GM18873 (cell line): ENCODE data around the gene CHST10.

Experiments used
- ATAC-seq: cut with Tn5 transposase; IDR thresholded peaks from one replicate; pipeline ENCODE4 v1.9.1; 2021; ENCODE audit warnings: mild to moderate bottlenecking, moderate library complexity, moderate number of reproducible peaks; ENCODE audit not compliant: unreplicated experiment, low FRiP score

CHST10 gene

GRCh38 chr2:100416397-100416934 lies 1.0 kb downstream of the CHST10 start:
- no peak for ATAC-seq

GRCh38 chr2:100413571-100413970 lies 3.9 kb downstream of the CHST10 start:
- ATAC-seq: no peak

- no peak for ATAC-seq
Measured at GRCh38 chr2:100412881-100413321, 4.6 kb downstream of the CHST10 start.

- ATAC-seq: no peak
Measured at GRCh38 chr2:100412466-100412865, 5.0 kb downstream of the CHST10 start.

- no peak for ATAC-seq
Measured at GRCh38 chr2:100411841-100412292, 5.6 kb downstream of the CHST10 start.

GRCh38 chr2:100409975-100410647 lies 7.4 kb downstream of the CHST10 start:
- no peak for ATAC-seq

- no peak for ATAC-seq
Measured at GRCh38 chr2:100409461-100409860, 8.0 kb downstream of the CHST10 start.

- ATAC-seq: no peak
Measured at GRCh38 chr2:100408941-100409340, 8.5 kb downstream of the CHST10 start.

GRCh38 chr2:100408104-100408503 lies 9.4 kb downstream of the CHST10 start:
- ATAC-seq: no peak

- no peak for ATAC-seq
Measured at GRCh38 chr2:100407563-100407962, 9.9 kb downstream of the CHST10 start.

- no peak for ATAC-seq
Measured at GRCh38 chr2:100407073-100407472, 10.4 kb downstream of the CHST10 start.

- ATAC-seq: no peak
Measured at GRCh38 chr2:100406120-100406508, 11.4 kb downstream of the CHST10 start.

- ATAC-seq: no peak
Measured at GRCh38 chr2:100405403-100406119, 11.9 kb downstream of the CHST10 start.

- ATAC-seq: no peak
Measured at GRCh38 chr2:100404411-100404810, 13.1 kb downstream of the CHST10 start.

- no peak for ATAC-seq
Measured at GRCh38 chr2:100403722-100404121, 13.7 kb downstream of the CHST10 start.

- no peak for ATAC-seq
Measured at GRCh38 chr2:100401268-100401667, 16.2 kb downstream of the CHST10 start.

GRCh38 chr2:100399714-100400113 lies 17.8 kb downstream of the CHST10 start:
- ATAC-seq: no peak

- ATAC-seq: no peak
Measured at GRCh38 chr2:100397976-100398375, 19.5 kb downstream of the CHST10 start.

- no peak for ATAC-seq
Measured at GRCh38 chr2:100397118-100397860, 20.2 kb downstream of the CHST10 start.

GRCh38 chr2:100396483-100396882 lies 21.0 kb downstream of the CHST10 start:
- no peak for ATAC-seq
